ENCODE data around the gene DYNC1I1. TPM values are rescaled to one million over a fixed set of nuclear protein-coding genes. Genes with fewer than 3 reads are reported as not detected.

The DYNC1I1 gene
- total RNA-seq, 1 experiment from 2014 or later: 3.2 TPM

GRCh38 chr7:95859429-95859828 lies 87.1 kb downstream of the DYNC1I1 start:
- H4K20me1 ChIP-seq (ENCODE audit: control insufficient read depth, insufficient read depth, insufficient read length): no peaks in the 10 kb centered on the region
- H3T11ph ChIP-seq (ENCODE audit: low read length): no peak overlapping the region
- H3K14ac ChIP-seq (ENCODE audit: insufficient read depth, low read length): no peak overlapping the region
- H2AFZ ChIP-seq (ENCODE audit: low read length): no peak overlapping the region
- H2AK5ac ChIP-seq (ENCODE audit: insufficient read length, low read length): no peak overlapping the region
- H3K23ac ChIP-seq (ENCODE audit: insufficient read length, low read depth, low read length): no peak overlapping the region
- H2BK120ac ChIP-seq (ENCODE audit: low read depth, low read length, poor library complexity, severe bottlenecking): no peak overlapping the region
- WGBS (ENCODE audit: extremely low coverage, insufficient read length, low lambda C conversion rate): no CpG with 5 or more reads among the region's 1 CpG
- TF ChIP-seq CTCF (conservative IDR thresholded peaks at IDR 0.05): no peak
- H4K8ac ChIP-seq (replicated peaks; ENCODE audit: insufficient read length, low read depth, low read length): no peak overlapping the region
- H2BK12ac ChIP-seq (ENCODE audit: insufficient read length, low read depth, low read length): no peak overlapping the region
- H3K56ac ChIP-seq (ENCODE audit: insufficient read length, low read depth, low read length): no peak overlapping the region
- H3K4me1 ChIP-seq (ENCODE audit: insufficient read depth, low read length): no peaks in the 10 kb centered on the region
- DNase-seq: peak; percentile 58
- H3K18ac ChIP-seq (ENCODE audit: insufficient read length, low read depth, low read length): no peak overlapping the region
- H2BK15ac ChIP-seq (ENCODE audit: low read depth, low read length): no peak overlapping the region
- Mint-ChIP-seq H3K4me1 (peaks cover 9 to 21% of the 10 kb centered on the region in 2 experiments), H3K9me3 (no peaks in the 10 kb centered on the region), H3K4me3 (no peak overlapping the region), H3K36me3 (ENCODE audit: insufficient read depth in 1 of 3, low read depth in 3 of 3) (no peaks in the 10 kb centered on the region), H3K27ac (no peak overlapping the region; a peak in 1 of 7 replicates), H3K27me3 (ENCODE audit: low read depth) (no peaks in the 10 kb centered on the region)
- no peak overlapping the region for H2BK20ac ChIP-seq (ENCODE audit: low read depth, low read length, poor library complexity, severe bottlenecking)
- H3K9me3 ChIP-seq (ENCODE audit: control insufficient read depth, low read depth, low read length): no peaks in the 10 kb centered on the region
- no peak overlapping the region for H3K4ac ChIP-seq (ENCODE audit: low read depth, low read length)
- H3K27me3 ChIP-seq (ENCODE audit: insufficient read depth, low read length): no peaks in the 10 kb centered on the region
- H3K79me1 ChIP-seq (ENCODE audit: insufficient read depth, low read depth, low read length, poor library complexity, severe bottlenecking): no peaks in the 10 kb centered on the region
- no peaks in the 10 kb centered on the region for H3K79me2 ChIP-seq (ENCODE audit: insufficient read depth, low read length)
- H4K91ac ChIP-seq (ENCODE audit: insufficient read length, low read depth, low read length): no peak overlapping the region
- no peak overlapping the region for H2BK5ac ChIP-seq (ENCODE audit: insufficient read length, low read length)
- H3K27ac ChIP-seq (ENCODE audit: insufficient read length, low read depth, low read length): no peak overlapping the region
- no peak overlapping the region for H3K9ac ChIP-seq (ENCODE audit: extremely low read depth, insufficient read length, low read length)
- H3K4me2 ChIP-seq (ENCODE audit: insufficient read depth, insufficient read length, low read length): no peak overlapping the region
- no peaks in the 10 kb centered on the region for H3K23me2 ChIP-seq (ENCODE audit: insufficient read length, low read depth, low read length, poor library complexity, severe bottlenecking)
- no peak overlapping the region for H4K5ac ChIP-seq (ENCODE audit: insufficient read length, low read depth, low read length)
